ENCODE results near the gene AQP1. TPM values are rescaled to one million over a fixed set of nuclear protein-coding genes. Genes with fewer than 3 reads are reported as not detected.
A peak's percentile ranks its signal among the peaks of the same experiment; 100 is the strongest.

The AQP1 gene
- total RNA-seq: 100 to 1,000 TPM; 146 to 273 (median 196) TPM
- polyA plus RNA-seq: 100 to 1,000 TPM; 301 to 450 TPM

DNA sequence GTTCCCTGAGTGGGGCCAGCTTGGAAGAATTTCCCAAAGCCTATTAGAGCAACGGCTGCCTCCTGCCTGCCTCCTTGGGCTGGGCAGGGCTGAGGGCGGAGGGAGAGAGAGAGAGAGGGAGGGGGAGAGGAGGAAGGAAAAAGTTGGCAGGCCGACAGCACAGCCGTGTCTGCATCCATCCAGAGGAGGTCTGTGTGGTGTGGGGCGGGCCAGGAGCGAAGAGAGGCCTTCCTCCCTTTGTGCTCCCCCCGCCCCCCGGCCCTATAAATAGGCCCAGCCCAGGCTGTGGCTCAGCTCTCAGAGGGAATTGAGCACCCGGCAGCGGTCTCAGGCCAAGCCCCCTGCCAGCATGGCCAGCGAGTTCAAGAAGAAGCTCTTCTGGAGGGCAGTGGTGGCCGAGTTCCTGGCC lies at the start of gene AQP1:
Gene AQP1, plus strand, starts transcription at position 293 of the 409 bp plus-strand sequence. Its CDS starts 57 bp downstream, at position 350.
- TF ChIP-seq, protein P1, sequence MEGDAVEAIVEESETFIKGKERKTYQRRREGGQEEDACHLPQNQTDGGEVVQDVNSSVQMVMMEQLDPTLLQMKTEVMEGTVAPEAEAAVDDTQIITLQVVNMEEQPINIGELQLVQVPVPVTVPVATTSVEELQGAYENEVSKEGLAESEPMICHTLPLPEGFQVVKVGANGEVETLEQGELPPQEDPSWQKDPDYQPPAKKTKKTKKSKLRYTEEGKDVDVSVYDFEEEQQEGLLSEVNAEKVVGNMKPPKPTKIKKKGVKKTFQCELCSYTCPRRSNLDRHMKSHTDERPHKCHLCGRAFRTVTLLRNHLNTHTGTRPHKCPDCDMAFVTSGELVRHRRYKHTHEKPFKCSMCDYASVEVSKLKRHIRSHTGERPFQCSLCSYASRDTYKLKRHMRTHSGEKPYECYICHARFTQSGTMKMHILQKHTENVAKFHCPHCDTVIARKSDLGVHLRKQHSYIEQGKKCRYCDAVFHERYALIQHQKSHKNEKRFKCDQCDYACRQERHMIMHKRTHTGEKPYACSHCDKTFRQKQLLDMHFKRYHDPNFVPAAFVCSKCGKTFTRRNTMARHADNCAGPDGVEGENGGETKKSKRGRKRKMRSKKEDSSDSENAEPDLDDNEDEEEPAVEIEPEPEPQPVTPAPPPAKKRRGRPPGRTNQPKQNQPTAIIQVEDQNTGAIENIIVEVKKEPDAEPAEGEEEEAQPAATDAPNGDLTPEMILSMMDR (IDR thresholded peaks at IDR 0.05): no peak
- no peaks in the 10 kb centered on the region for H3K36me3 ChIP-seq
- WGBS, 2 donors: 36 to 45% methylated on average over 11 to 12 of the region's 12 CpGs
- H3K4me3 ChIP-seq: peak within 1 kb of the TSS; percentile 13 to 47 (median 36)
- peaks cover 9 to 45% (median 31%) of the 10 kb centered on the region in 3 donors for H3K4me1 ChIP-seq
- peak; percentile 48 to 61 (median 59) for ATAC-seq
- no peaks in the 10 kb centered on the region for H3K27me3 ChIP-seq
- H3K27ac ChIP-seq: peak within 1 kb of the TSS; percentile 39 to 63 (median 62)
- FAIRE-seq: no peak
- intact Hi-C loops (cut with DNase I): loop anchor here in 1 of 3 donors (10.0 kb wide), 1 partner anchor 107 kb away; no protein-coding TSS in a partner anchor
- no peaks in the 10 kb centered on the region for H3K9me3 ChIP-seq
- DNase-seq: peak; percentile 68 to 94 (median 82)

DNA sequence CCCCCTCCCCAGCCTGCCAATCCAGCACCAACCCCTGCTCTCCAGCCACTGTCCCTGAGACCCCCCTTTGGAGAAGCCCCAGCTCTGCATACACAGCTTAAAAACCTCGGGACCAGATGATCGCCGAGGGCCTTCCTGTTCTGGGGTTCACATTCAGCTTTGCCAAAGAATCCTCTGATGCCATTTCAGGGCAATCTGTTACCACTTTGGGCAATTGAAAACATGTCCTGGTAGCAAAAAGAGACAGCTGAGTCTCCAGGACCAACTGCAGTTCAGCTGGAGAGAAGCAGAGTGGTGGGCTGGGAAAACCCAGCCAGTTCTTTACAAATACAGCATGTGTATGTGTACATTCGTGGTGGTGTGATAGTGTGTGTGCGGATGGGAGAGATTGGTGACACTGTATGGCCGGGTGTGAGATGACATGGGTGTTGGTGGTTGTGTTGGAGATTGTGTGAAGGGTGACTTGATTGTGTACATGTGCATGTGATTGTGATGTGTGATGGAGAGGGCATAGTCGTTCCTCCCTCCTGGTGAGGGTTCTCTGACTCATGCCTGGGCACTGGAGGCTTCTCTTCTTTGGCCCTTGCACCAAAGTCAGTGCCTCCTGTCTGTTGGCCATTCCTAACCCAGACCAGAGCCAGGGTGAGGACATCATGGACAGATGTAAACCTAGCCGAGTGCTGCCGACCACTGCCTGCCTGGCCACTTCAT lies 48.5 kb upstream of the AQP1 start:
- intact Hi-C loops (cut with DNase I): no loop called here
- Histone ChIP-seq H3K36me3 (no peaks in the 10 kb centered on the region), H3K27me3 (no peaks in the 10 kb centered on the region), H3K9me3 (no peaks in the 10 kb centered on the region), H3K4me1 (peaks cover 0 to 3% (median 0%) of the 10 kb centered on the region in 3 donors), H3K27ac (no peak overlapping the region), H3K4me3 (no peak overlapping the region)
- TF ChIP-seq, protein P1 (IDR thresholded peaks at IDR 0.05): no peak
- WGBS, 2 donors: 89 to 91% methylated on average over 9 of the region's 9 CpGs
- no peak for DNase-seq
- ATAC-seq: no peak
- no peak for FAIRE-seq

DNA sequence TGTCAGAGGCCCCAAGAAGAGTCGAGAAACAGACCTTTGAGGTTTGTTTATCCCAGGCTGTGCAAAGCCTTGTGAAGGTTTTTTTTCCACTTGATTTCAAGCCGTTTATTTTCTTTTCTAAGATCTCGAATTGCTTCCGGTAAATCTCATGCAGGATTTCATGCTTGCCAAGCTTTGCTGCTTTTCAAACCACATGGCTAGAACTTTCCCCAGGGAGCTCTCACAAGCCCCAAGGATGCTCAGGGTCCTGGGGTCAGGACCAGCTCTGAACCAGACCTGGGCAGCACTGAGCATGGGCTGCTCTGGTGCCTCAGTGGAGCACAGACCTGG lies 48.0 kb upstream of the AQP1 start:
- intact Hi-C loops (cut with DNase I): no loop called here
- TF ChIP-seq, protein P1 (IDR thresholded peaks at IDR 0.05): no peak
- no peaks in the 10 kb centered on the region for H3K36me3 ChIP-seq
- no peak for FAIRE-seq
- no peak for ATAC-seq
- DNase-seq: no peak
- no peaks in the 10 kb centered on the region for H3K27me3 ChIP-seq
- 69 to 81% methylated on average over 4 of the region's 4 CpGs for WGBS, 2 donors
- H3K4me1 ChIP-seq: peaks cover 0 to 3% (median 0%) of the 10 kb centered on the region in 3 donors
- H3K27ac ChIP-seq: no peak overlapping the region
- H3K4me3 ChIP-seq: no peak overlapping the region
- H3K9me3 ChIP-seq: no peaks in the 10 kb centered on the region

DNA sequence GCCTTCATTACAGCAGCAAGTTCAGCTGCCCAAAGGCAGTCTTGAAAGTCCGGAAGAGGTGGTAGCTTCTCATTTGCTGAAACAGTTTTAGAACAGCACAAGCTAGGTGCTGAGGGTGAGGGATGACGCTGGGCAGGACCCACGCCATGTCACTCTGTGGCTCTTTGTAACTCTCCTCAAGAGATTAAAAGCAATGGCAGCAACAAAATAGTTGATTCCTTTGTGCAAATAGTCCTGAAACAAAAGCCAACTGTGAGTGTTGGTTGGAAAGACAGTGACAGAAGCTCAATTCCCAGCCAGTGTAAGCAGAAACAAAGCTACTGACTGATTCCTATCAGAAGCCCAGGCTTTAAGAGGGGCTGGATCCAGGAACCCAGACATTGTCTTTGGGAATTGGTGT lies 47.6 kb upstream of the AQP1 start:
- ATAC-seq (no peak), FAIRE-seq (no peak), DNase-seq (no peak)
- H3K27me3 ChIP-seq: no peaks in the 10 kb centered on the region
- no peak overlapping the region for H3K4me3 ChIP-seq
- H3K9me3 ChIP-seq: no peaks in the 10 kb centered on the region
- TF ChIP-seq, protein P1 (IDR thresholded peaks at IDR 0.05): no peak
- intact Hi-C loops (cut with DNase I): no loop called here
- WGBS, 2 donors: 76 to 83% methylated on average over 3 of the region's 3 CpGs
- H3K4me1 ChIP-seq: peaks cover 0 to 3% (median 0%) of the 10 kb centered on the region in 3 donors
- no peak overlapping the region for H3K27ac ChIP-seq
- H3K36me3 ChIP-seq: no peaks in the 10 kb centered on the region

DNA sequence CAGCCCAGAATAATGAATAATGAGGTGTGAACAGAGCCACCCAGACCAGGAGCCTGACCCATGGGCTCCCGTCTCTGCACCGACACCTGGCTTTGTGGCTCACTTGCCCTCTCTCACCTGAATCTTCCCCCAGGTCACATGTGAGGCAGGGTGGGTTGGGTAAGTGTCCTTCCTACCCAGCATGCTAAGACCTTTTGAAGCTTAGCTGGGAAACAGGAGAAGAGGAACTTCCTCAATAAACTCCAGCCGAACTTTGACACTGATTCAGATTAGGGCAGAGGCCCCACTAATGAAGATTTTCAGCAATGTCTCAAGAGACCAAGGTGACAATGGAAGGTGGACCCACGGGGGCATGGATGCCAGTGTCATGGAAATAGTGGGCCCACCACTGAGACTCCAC lies 46.6 kb upstream of the AQP1 start:
- intact Hi-C loops (cut with DNase I): no loop called here
- no peaks in the 10 kb centered on the region for H3K9me3 ChIP-seq
- no peaks in the 10 kb centered on the region for H3K36me3 ChIP-seq
- FAIRE-seq (no peak), ATAC-seq (no peak), DNase-seq (no peak)
- H3K27ac ChIP-seq: no peak overlapping the region
- 94 to 95% methylated on average over 4 of the region's 4 CpGs for WGBS, 2 donors
- TF ChIP-seq, protein P1 (IDR thresholded peaks at IDR 0.05): no peak
- peaks cover 0 to 3% (median 0%) of the 10 kb centered on the region in 3 donors for H3K4me1 ChIP-seq
- H3K4me3 ChIP-seq: no peak overlapping the region
- H3K27me3 ChIP-seq: no peaks in the 10 kb centered on the region
